Tongue (tissue), 2 donors: ENCODE measurements around the gene PCSK1. TPM values are rescaled to one million over a fixed set of nuclear protein-coding genes. Genes with fewer than 3 reads are reported as not detected.
"Not testable (repeated sequence)": the region's sequence is repeated elsewhere in the genome, so short reads cannot be mapped to it uniquely, and the experiment has no call there.

Experiments used
- DNase-seq: peaks from one replicate; pipeline ENCODE4 v3.0.0-alpha.2; 2015
- total RNA-seq: library from RNA; depleted of rRNA; stranded (reverse); fragments of >200 nt; gene quantifications from one replicate; pipeline ENCODE4 v1.2.3, GENCODE V29; 2014

PCSK1 gene
- total RNA-seq, 1 donor from 2014 or later = not detected

- DNase-seq = no peak
Measured at GRCh38 chr5:96426831-96427230, 6.2 kb downstream of the PCSK1 start.

GRCh38 chr5:96425443-96425842, 7.6 kb downstream of the PCSK1 start:
- DNase-seq = no peak

DNA sequence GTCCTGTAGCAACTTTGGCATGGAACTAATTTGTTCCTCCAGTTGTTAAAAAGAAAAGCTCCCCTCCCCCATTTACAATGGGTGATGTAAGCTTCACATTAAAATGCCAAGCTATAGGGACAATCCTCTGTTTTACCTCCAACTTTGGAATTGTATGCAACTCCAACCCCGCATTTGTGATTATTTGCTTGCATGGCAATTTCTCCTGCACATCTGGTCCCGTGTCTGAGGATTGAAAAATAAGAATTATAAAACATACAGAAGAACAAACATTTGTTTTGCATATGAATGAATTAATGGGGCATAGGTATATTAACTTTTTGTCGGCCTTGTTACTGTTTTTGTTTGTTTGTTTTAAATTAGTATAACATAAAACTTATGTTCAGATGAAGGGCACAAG, 17.2 kb downstream of the PCSK1 start:
- DNase-seq = no peak

- DNase-seq = peak; percentile 6
Measured at GRCh38 chr5:96412868-96413449, 20.1 kb downstream of the PCSK1 start.

DNA sequence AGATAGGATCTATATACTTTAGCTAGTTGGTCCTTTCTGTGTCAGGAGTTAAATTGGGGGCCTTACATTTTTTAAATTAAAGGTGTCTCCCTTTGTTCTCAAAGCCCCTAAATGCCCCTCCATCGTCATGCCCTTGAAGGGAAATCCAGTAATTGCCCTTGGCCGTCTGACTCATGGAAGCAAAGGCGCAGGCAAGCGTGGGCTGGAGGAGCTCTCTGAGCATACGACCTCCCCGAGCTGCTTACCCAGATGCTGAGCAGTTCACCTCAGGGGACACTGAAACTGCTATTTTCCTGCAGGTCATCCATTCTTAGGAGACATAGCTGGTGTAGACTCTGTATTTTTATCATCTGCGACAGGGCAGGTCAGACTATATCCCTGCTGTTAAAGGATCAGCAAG, 23.0 kb downstream of the PCSK1 start:
- DNase-seq = no peak

DNA sequence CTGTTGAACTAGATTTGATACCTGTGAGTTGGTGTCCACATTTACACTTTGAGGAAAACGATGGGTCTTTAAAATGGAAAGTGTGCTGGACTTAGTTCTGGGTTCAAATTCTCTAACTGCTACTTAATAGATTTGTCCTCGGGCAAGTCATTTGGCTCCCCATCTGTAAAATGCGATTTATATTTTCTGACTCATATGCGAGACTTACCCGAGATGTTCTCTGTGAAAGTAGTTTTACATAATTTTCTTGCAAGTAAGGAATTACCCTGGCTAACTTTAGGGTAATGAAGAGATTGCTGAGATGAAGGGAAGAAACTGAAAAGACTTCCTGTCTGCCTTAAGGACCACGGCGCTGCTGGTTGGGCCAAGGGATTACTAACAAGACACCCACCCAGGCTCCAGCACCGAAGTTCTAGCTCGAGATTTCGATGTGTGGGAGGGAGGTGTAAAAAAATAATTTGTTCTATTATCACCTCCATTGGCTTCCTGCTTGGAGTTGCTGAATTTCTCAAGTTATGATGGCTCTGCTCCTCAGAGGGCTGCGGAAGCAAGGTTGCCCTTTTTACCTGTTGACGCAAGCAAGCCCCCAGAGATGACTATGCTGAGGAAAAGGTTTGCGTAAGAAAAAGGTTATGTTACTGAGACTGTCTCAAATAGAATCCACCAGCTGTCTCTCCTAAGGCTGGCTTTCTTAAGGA, 24.1 kb downstream of the PCSK1 start:
- no peak for DNase-seq

DNA sequence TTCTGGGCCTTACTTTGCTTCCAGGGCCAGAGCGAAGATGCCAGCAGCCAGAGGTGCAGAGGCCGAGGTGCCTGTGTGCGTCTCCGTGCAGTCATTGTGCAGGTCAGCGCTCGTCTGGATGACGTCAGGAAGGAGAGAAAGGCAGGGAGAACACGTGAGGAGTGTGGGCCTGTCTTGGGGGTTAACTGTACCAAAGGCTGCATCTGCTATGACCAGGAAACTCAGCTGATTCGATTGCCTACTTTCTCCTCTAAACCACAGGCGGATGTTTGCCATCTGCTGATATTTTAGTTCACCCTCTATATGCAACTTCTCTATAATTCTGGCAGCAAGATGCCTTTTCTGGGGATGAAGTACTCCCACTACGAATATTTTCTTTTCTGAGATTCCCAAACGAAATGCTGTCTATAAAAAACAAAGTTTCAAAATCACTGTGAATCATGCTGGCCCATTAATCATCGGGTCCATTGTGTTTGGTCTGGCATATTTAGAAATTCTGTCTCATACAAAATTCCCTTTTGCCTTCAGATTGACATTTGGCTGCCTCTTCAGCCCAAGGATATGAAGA, 24.8 kb downstream of the PCSK1 start:
- DNase-seq = no peak

DNA sequence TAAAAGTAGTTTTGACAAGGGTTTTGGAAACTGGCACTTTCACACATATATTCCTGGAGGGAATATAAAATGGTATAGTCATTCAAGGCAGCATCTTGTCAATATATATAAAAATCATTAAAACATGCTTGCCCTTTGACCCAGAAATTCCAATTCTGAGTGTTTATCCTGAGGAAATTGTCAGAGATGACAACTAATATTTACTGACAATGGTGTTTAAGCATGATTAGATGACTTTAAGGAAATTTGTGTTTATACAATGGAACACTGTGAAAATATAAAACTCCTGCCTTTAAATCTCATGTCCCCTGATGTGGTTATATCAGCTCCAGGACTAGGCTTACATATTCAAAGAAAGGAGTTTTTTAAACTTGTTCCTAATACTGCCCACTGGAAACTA, 25.6 kb downstream of the PCSK1 start:
- no peak for DNase-seq

- DNase-seq = no peak
Measured at GRCh38 chr5:96404191-96404867, 28.7 kb downstream of the PCSK1 start.

GRCh38 chr5:96402500-96402899, 30.5 kb downstream of the PCSK1 start:
- no peak for DNase-seq

DNA sequence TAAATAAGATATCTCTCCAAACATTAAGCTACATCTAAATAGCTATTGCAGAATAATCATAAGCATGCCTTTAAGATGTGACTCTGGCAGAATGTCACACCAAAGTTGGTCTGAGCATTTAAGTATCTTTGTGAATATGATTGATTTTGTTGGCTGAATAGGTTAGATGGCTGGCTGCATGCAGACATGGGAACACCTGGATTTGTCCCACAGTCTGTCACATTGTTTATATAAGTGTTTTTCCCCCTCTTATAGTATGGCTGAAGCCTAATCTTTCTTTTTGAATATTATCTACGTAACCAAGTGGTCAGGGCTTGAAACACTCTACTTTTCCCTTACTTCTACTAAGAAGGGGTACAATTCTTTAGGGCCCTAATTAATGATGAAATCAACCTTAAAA, 36.2 kb downstream of the PCSK1 start:
- DNase-seq = no peak

- not testable (repeated sequence) for DNase-seq
Measured at GRCh38 chr5:96395295-96395694, 37.8 kb downstream of the PCSK1 start.

DNA sequence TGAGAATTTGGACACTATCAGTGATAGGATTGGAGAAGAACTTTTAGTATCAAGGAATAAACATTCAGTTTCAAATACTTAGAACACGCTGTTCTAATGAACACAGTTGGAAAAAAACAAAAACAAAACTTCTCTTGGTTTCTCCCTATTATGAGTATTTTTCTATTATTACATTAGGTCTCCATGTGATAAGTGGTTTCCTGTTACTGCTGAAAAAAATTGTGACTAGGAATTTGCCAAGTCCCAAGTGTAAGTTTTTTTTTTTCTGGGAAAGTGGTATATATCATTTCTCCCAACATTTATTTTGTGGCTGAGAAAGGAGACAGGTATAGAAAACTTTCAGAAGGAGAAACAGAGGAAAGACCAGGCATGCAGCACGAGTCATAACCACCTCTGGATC, 41.1 kb downstream of the PCSK1 start:
- DNase-seq = no peak

GRCh38 chr5:96388176-96388575, 44.9 kb downstream of the PCSK1 start:
- peak; percentile 14 for DNase-seq

DNA sequence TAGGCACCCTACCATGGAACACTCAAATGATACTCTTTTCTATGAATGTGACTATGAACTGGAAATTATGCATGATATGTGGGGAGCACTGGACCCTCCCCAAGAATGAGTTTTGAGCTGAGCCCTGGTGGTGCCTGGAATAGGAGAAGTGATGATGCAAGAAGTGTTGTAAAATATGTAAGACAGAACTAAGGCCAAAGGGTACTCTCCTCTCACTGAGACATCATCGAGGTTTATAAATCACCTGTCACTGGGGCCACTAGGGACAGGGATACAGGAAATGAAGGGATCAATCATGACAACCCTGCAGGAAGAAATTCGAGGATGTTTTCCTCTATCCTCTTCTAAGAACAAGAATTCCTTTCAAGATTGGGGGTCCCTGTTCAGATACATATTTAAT, 45.4 kb downstream of the PCSK1 start:
- no peak for DNase-seq

GRCh38 chr5:96385538-96385937, 47.5 kb downstream of the PCSK1 start:
- DNase-seq = no peak

GRCh38 chr5:96384353-96384752, 48.7 kb downstream of the PCSK1 start:
- DNase-seq = no peak

DNA sequence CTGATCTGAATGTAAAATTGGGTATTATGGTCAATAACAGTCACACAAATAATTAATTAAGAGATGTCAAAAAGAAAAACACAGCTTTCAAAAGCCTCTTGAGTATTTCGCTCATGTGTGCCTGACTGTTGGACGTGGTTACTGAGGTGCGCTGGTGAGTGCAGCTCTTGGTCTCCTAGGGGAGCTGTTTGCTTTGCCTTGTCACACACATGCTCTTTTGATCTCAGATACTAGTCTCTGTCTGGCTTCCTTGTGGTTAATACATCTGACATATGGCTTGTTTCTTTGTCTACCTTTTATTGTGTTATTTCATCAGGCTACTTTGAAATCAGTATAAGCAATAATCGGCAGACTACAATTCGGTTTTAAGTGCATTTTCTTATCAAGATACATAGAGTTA, 51.5 kb downstream of the PCSK1 start:
- no peak for DNase-seq

- DNase-seq = no peak
Measured at GRCh38 chr5:96379896-96380295, 53.2 kb downstream of the PCSK1 start.

- DNase-seq = no peak
Measured at GRCh38 chr5:96377597-96377996, 55.5 kb downstream of the PCSK1 start.

DNA sequence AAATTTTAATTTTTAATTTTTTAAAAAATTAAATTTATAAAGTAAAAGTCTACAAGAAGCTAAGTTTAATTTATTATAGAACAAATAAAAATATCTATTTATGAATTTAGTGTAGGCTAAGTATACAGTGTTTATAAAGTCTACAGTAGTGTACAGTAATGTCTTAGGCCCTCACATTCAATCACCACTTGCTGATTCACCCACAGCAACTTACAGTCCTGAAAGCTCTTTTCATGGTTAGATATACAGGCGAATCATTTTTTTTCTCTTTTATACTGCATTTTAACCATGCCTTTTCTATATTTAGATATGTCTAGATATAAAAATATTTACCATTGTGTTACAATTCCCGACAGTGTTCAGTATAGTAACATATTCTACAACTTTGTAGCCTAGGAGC, 55.9 kb downstream of the PCSK1 start:
- no peak for DNase-seq

DNA sequence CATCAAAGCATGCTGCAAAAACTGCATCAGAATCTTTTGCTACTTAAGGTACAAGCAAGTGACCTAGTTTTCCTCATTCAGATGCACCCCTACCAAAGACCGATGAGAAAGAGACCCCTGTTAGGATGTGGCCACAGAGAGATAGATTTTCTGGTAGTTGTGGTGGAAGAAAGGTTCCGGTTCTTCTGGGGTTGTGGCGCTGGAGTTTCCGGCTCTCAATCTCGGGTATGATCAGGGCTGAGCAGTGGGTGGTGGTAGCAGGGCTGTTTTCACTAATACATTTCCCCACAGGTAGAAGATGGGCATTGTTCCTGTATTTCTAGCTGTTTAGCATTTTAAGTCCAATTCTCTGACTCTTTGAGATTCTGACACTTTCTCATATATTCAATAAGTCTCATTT, 58.4 kb downstream of the PCSK1 start:
- no peak for DNase-seq

- DNase-seq = no peak
Measured at GRCh38 chr5:96373381-96373733, 59.7 kb downstream of the PCSK1 start.
